ENCODE measurements around the gene OR4D9. TPM values are rescaled to one million over a fixed set of nuclear protein-coding genes. Genes with fewer than 3 reads are reported as not detected.
A peak's percentile ranks its signal among the peaks of the same experiment; 100 is the strongest.

Gene OR4D9
- total RNA-seq (2014; rRNA removed) (not detected in 2 replicates), Bru-seq, nascent RNA (not detected), BruChase-seq, experiment 1, labeled RNA remaining after a 6-hour chase (not detected), BruChase-seq, experiment 2, labeled RNA remaining after a 2-hour chase (not detected)
- long read RNA-seq, result 0 reads

- 0 out of 2 replicates have a peak, but pooled peaks cover 3% of the 10 kb centered on the region for H4K20me1 ChIP-seq (ENCODE audit: low read length)
- H3F3A ChIP-seq (ENCODE audit: low read length, unreplicated experiment), result no peaks in the 10 kb centered on the region
- no peaks in the 10 kb centered on the region for H3K36me3 ChIP-seq (ENCODE audit: low read depth, low read length)
- TF ChIP-seq EZH2 (IDR thresholded peaks at IDR 0.05; ENCODE audit: low read length, unreplicated experiment) (no peak), EZH2phosphoT487 (IDR thresholded peaks at IDR 0.05; ENCODE audit: borderline replicate concordance, low read length) (no peak), CTCF (conservative IDR thresholded peaks at IDR 0.05; ENCODE audit: low read depth, low read length) (no peak)
- H3K4me1 ChIP-seq (ENCODE audit: insufficient read depth, low read length), result no peaks in the 10 kb centered on the region
- H3K9ac ChIP-seq (ENCODE audit: low read length), result no peak within 1 kb of the TSS
- H2AFZ ChIP-seq (ENCODE audit: low read length), result no peak within 1 kb of the TSS
- H3K9me2 ChIP-seq (replicated peaks; ENCODE audit: low read length), result no peaks in the 10 kb centered on the region
- ATAC-seq (no peak), DNase-seq (no peak)
- H3K9me3 ChIP-seq (ENCODE audit: low read length), result no peaks in the 10 kb centered on the region
- peaks cover 37% of the 10 kb centered on the region for H3K27me3 ChIP-seq (ENCODE audit: low read length)
- H3K4me2 ChIP-seq (ENCODE audit: low read length), result no peak within 1 kb of the TSS
- no peak within 1 kb of the TSS for H3K27ac ChIP-seq (ENCODE audit: low read length)
- no peak within 1 kb of the TSS for H3K4me3 ChIP-seq (ENCODE audit: low read length)
- ChIA-PET POLR2A (ENCODE audit: unreplicated experiment) (no interaction called here), CTCF (no interaction called here)
- no peaks in the 10 kb centered on the region for H3K79me2 ChIP-seq (ENCODE audit: low read length)
- intact Hi-C loops (cut with micrococcal nuclease), result no loop called here
- BruUV-seq (replicated peaks), result no TSS peak
Observed at GRCh38 chr11:59510941-59511589, at the start of gene OR4D9. OR4D9 (plus strand) TSS chr11:59511539; CDS start chr11:59514913, 3,374 bp downstream.

- no peak overlapping the region for H3K9ac ChIP-seq (ENCODE audit: low read length)
- peak; percentile 49 for ATAC-seq
- H3K27ac ChIP-seq (ENCODE audit: low read length), result no peak overlapping the region
- no TSS peak for BruUV-seq (replicated peaks)
- no peaks in the 10 kb centered on the region for H4K20me1 ChIP-seq (ENCODE audit: low read length)
- DNase-seq, result peak; percentile 25
- POLR2A ChIA-PET (ENCODE audit: unreplicated experiment), result interaction anchor here (0.7 kb wide), 1 partner anchor 16 kb away, joined by 4 read pairs; no protein-coding TSS in a partner anchor
- no peak overlapping the region for H3K4me2 ChIP-seq (ENCODE audit: low read length)
- CTCF ChIA-PET, result no interaction called here
- no peaks in the 10 kb centered on the region for H3K36me3 ChIP-seq (ENCODE audit: low read depth, low read length)
- peaks cover 20% of the 10 kb centered on the region for H3K27me3 ChIP-seq (ENCODE audit: low read length)
- H3K9me2 ChIP-seq (replicated peaks; ENCODE audit: low read length), result no peaks in the 10 kb centered on the region
- no peak overlapping the region for H3K4me3 ChIP-seq (ENCODE audit: low read length)
- H3F3A ChIP-seq (ENCODE audit: low read length, unreplicated experiment), result no peaks in the 10 kb centered on the region
- no peaks in the 10 kb centered on the region for H3K79me2 ChIP-seq (ENCODE audit: low read length)
- intact Hi-C loops (cut with micrococcal nuclease), result no loop called here
- no peak; the same call in 1 of the 2 replicates for TF ChIP-seq CTCF (conservative IDR thresholded peaks at IDR 0.05; ENCODE audit: low read depth, low read length)
- TF ChIP-seq EZH2phosphoT487 (IDR thresholded peaks at IDR 0.05; ENCODE audit: borderline replicate concordance, low read length), result no peak
- TF ChIP-seq EZH2 (IDR thresholded peaks at IDR 0.05; ENCODE audit: low read length, unreplicated experiment), result no peak
- H2AFZ ChIP-seq (ENCODE audit: low read length), result no peak overlapping the region
- no peaks in the 10 kb centered on the region for H3K4me1 ChIP-seq (ENCODE audit: insufficient read depth, low read length)
- no peaks in the 10 kb centered on the region for H3K9me3 ChIP-seq (ENCODE audit: low read length)
Observed at GRCh38 chr11:59463190-59463641, 48.1 kb upstream of the OR4D9 start.

- H3F3A ChIP-seq (ENCODE audit: low read length, unreplicated experiment), result no peaks in the 10 kb centered on the region
- intact Hi-C loops (cut with micrococcal nuclease), result no loop called here
- ATAC-seq, result no peak
- H3K9ac ChIP-seq (ENCODE audit: low read length), result no peak within 1 kb of the TSS
- H3K4me1 ChIP-seq (ENCODE audit: insufficient read depth, low read length), result no peaks in the 10 kb centered on the region
- H3K9me2 ChIP-seq (replicated peaks; ENCODE audit: low read length), result no peaks in the 10 kb centered on the region
- TF ChIP-seq CTCF (conservative IDR thresholded peaks at IDR 0.05; ENCODE audit: low read depth, low read length) (no peak), EZH2phosphoT487 (IDR thresholded peaks at IDR 0.05; ENCODE audit: borderline replicate concordance, low read length) (no peak), EZH2 (IDR thresholded peaks at IDR 0.05; ENCODE audit: low read length, unreplicated experiment) (no peak)
- H3K36me3 ChIP-seq (ENCODE audit: low read depth, low read length), result no peaks in the 10 kb centered on the region
- no peak within 1 kb of the TSS for H2AFZ ChIP-seq (ENCODE audit: low read length)
- no peak within 1 kb of the TSS for H3K27ac ChIP-seq (ENCODE audit: low read length)
- BruUV-seq (replicated peaks), result no TSS peak
- CTCF ChIA-PET, result no interaction called here
- no peaks in the 10 kb centered on the region for H3K9me3 ChIP-seq (ENCODE audit: low read length)
- H4K20me1 ChIP-seq (ENCODE audit: low read length), result no peaks in the 10 kb centered on the region
- peaks cover 54% of the 10 kb centered on the region for H3K27me3 ChIP-seq (ENCODE audit: low read length)
- POLR2A ChIA-PET (ENCODE audit: unreplicated experiment), result no interaction called here
- DNase-seq, result no peak
- no peak within 1 kb of the TSS for H3K4me3 ChIP-seq (ENCODE audit: low read length)
- H3K4me2 ChIP-seq (ENCODE audit: low read length), result no peak within 1 kb of the TSS
- no peaks in the 10 kb centered on the region for H3K79me2 ChIP-seq (ENCODE audit: low read length)
Observed at GRCh38 chr11:59473015-59473414, 38.3 kb upstream of the OR4D9 start, which contains the start of gene OR4D10. OR4D10 (plus strand) TSS chr11:59473315; CDS start chr11:59477430, 4,115 bp downstream.

All from PC-3 (cell line).